Lower leg skin (tissue), 3 donors: ENCODE results near the gene CORO7.

Experiments
- POLR2A ChIP-seq, 2 donors: fragments of 450-650 bp; IDR thresholded peaks; one replicate each; pipeline ENCODE4 v1.6.1; 2016 to 2017; ENCODE audit warnings: antibody characterized with exemption in 2 of 2, mild to moderate bottlenecking in 1 of 2, moderate library complexity in 1 of 2
- TF ChIP-seq, protein P1 (sequence below), 3 donors: fragments of 450-650 bp; IDR thresholded peaks; one replicate each; pipeline ENCODE4 v1.5.1; 2016; ENCODE audit warnings: antibody characterized with exemption in 3 of 3, mild to moderate bottlenecking in 3 of 3, moderate library complexity in 2 of 3

DNA sequence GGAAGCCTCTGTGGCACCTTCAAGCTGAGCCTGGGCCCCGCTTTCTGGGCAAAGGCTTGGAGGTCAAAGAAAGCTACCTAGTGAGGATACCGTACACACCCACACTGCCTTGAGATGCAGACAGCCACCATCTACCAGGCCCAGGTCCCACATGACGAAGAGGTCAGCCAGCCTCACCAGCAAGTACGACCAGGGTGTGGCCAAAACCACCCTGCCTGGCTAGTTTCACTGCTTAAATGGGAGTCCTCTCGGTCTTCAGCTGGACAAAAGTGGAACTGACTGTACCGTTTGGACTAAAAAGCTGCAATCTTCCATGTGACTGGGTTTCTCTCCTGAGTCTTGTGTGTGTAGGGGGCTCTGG is 23.2 kb downstream of the CORO7 start:
- TF ChIP-seq, protein P1, sequence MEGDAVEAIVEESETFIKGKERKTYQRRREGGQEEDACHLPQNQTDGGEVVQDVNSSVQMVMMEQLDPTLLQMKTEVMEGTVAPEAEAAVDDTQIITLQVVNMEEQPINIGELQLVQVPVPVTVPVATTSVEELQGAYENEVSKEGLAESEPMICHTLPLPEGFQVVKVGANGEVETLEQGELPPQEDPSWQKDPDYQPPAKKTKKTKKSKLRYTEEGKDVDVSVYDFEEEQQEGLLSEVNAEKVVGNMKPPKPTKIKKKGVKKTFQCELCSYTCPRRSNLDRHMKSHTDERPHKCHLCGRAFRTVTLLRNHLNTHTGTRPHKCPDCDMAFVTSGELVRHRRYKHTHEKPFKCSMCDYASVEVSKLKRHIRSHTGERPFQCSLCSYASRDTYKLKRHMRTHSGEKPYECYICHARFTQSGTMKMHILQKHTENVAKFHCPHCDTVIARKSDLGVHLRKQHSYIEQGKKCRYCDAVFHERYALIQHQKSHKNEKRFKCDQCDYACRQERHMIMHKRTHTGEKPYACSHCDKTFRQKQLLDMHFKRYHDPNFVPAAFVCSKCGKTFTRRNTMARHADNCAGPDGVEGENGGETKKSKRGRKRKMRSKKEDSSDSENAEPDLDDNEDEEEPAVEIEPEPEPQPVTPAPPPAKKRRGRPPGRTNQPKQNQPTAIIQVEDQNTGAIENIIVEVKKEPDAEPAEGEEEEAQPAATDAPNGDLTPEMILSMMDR (IDR thresholded peaks at IDR 0.05), result no peak
- no peak for TF ChIP-seq POLR2A (IDR thresholded peaks at IDR 0.05)
